Measurements from ENCODE around the gene MAPK11. TPM values are rescaled to one million over a fixed set of nuclear protein-coding genes. Genes with fewer than 3 reads are reported as not detected.

MAPK11 gene
- total and polyA plus RNA-seq, 10 of the 15 experiments (the other 5 are each of a cell fraction or from before 2014, with no cell fraction given) = 0.05 to 12.8 (median 3.7) TPM

GRCh38 chr22:50257041-50257440 lies 13.1 kb downstream of the MAPK11 start:
- H4K20me1 ChIP-seq (ENCODE audit: control insufficient read depth, insufficient read depth) = no peaks in the 10 kb centered on the region
- ChIA-PET RAD21 (ENCODE audit: unreplicated experiment) (no interaction called here), POLR2A (no interaction called here), SMC1A (ENCODE audit: uncharacterized antibody, unreplicated experiment) (no interaction called here), CTCF (no interaction called here)
- no peaks in the 10 kb centered on the region for H3K27me3 ChIP-seq (replicated peaks in 1 of 2; ENCODE audit: control insufficient read depth in 2 of 2, insufficient read depth in 2 of 2, low read length in 1 of 2)
- H3K79me2 ChIP-seq (ENCODE audit: control insufficient read depth, insufficient read depth, low read length) = peaks cover 8% of the 10 kb centered on the region
- no peaks in the 10 kb centered on the region for H3K9me3 ChIP-seq (replicated peaks; ENCODE audit: control insufficient read depth, insufficient read depth, low read length)
- H3K36me3 ChIP-seq (ENCODE audit: control insufficient read depth in 2 of 2, insufficient read depth in 2 of 2, low read length in 1 of 2) = no peaks in the 10 kb centered on the region; a peak in 1 of 4 replicates
- no peak for FAIRE-seq
- TF ChIP-seq, protein P1, sequence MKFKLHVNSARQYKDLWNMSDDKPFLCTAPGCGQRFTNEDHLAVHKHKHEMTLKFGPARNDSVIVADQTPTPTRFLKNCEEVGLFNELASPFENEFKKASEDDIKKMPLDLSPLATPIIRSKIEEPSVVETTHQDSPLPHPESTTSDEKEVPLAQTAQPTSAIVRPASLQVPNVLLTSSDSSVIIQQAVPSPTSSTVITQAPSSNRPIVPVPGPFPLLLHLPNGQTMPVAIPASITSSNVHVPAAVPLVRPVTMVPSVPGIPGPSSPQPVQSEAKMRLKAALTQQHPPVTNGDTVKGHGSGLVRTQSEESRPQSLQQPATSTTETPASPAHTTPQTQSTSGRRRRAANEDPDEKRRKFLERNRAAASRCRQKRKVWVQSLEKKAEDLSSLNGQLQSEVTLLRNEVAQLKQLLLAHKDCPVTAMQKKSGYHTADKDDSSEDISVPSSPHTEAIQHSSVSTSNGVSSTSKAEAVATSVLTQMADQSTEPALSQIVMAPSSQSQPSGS (IDR thresholded peaks at IDR 0.05; ENCODE audit: low read length) = no peak
- TF ChIP-seq IKZF1 (conservative IDR thresholded peaks at IDR 0.05) (no peak), NFXL1 (IDR thresholded peaks at IDR 0.05; ENCODE audit: borderline replicate concordance) (no peak), EP300 (IDR thresholded peaks at IDR 0.05; ENCODE audit: borderline replicate concordance in 1 of 2, control insufficient read depth in 1 of 2, low read depth in 2 of 2, low read length in 2 of 2) (no peak), POU2F2 (IDR thresholded peaks at IDR 0.05; ENCODE audit: borderline replicate concordance, low read depth, low read length) (no peak), STAT3 (IDR thresholded peaks at IDR 0.05; ENCODE audit: low read depth, low read length) (no peak), FOS (IDR thresholded peaks at IDR 0.05; ENCODE audit: borderline replicate concordance, extremely low read depth, insufficient read length) (no peak), CHD2 (IDR thresholded peaks at IDR 0.05; ENCODE audit: borderline replicate concordance, low read depth, low read length) (no peak), TCF7 (IDR thresholded peaks at IDR 0.05; ENCODE audit: borderline replicate concordance) (no peak)
- TF ChIP-seq, protein P2, sequence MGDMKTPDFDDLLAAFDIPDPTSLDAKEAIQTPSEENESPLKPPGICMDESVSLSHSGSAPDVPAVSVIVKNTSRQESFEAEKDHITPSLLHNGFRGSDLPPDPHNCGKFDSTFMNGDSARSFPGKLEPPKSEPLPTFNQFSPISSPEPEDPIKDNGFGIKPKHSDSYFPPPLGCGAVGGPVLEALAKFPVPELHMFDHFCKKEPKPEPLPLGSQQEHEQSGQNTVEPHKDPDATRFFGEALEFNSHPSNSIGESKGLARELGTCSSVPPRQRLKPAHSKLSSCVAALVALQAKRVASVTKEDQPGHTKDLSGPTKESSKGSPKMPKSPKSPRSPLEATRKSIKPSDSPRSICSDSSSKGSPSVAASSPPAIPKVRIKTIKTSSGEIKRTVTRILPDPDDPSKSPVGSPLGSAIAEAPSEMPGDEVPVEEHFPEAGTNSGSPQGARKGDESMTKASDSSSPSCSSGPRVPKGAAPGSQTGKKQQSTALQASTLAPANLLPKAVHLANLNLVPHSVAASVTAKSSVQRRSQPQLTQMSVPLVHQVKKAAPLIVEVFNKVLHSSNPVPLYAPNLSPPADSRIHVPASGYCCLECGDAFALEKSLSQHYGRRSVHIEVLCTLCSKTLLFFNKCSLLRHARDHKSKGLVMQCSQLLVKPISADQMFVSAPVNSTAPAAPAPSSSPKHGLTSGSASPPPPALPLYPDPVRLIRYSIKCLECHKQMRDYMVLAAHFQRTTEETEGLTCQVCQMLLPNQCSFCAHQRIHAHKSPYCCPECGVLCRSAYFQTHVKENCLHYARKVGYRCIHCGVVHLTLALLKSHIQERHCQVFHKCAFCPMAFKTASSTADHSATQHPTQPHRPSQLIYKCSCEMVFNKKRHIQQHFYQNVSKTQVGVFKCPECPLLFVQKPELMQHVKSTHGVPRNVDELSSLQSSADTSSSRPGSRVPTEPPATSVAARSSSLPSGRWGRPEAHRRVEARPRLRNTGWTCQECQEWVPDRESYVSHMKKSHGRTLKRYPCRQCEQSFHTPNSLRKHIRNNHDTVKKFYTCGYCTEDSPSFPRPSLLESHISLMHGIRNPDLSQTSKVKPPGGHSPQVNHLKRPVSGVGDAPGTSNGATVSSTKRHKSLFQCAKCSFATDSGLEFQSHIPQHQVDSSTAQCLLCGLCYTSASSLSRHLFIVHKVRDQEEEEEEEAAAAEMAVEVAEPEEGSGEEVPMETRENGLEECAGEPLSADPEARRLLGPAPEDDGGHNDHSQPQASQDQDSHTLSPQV (IDR thresholded peaks at IDR 0.05) = no peak
- H3K4me1 ChIP-seq (ENCODE audit: control insufficient read depth, insufficient read depth, low read length) = peaks cover 2% of the 10 kb centered on the region
- H3K4me3 ChIP-seq = no peak overlapping the region
- no TSS peak for BruUV-seq (replicated peaks)
- H3K27ac ChIP-seq (ENCODE audit: control insufficient read depth, insufficient read depth) = no peak overlapping the region
- no peak overlapping the region for H3K4me2 ChIP-seq (ENCODE audit: control insufficient read depth, insufficient read depth)
- intact Hi-C loops (cut with micrococcal nuclease; ENCODE audit: unreplicated experiment) = no loop called here
- in situ Hi-C loops (cut with MboI) = loop anchor here (10.0 kb wide), 2 partner anchors 238 to 358 kb away; no protein-coding TSS in a partner anchor
- 91% methylated on average over 16 of the region's 16 CpGs for WGBS (ENCODE audit: insufficient coverage, insufficient replicate concordance, low lambda C conversion rate, missing lambda C conversion rate)
- no peak overlapping the region for H3K9ac ChIP-seq (ENCODE audit: control insufficient read depth, insufficient read depth, low read length)
- no peak for ATAC-seq
- DNase-seq (ENCODE audit: low read depth, low spot score) = no peak
- no peak overlapping the region for H2AFZ ChIP-seq (ENCODE audit: control insufficient read depth, low read depth, low read length)

Data from GM12878 (cell line).